ENCODE measurements around the gene DTNBP1. TPM values are rescaled to one million over a fixed set of nuclear protein-coding genes. Genes with fewer than 3 reads are reported as not detected.

Gene DTNBP1
- total and polyA plus RNA-seq, 2 donors (not counting 1 experiment from before 2014, with no cell fraction given) = 9.9 to 13.6 TPM

- no peak overlapping the region for H3K9ac ChIP-seq (ENCODE audit: insufficient read depth, low read length)
- H3K9me3 ChIP-seq (ENCODE audit: control insufficient read depth, insufficient read depth, low read depth, low read length) = no peaks in the 10 kb centered on the region
- H3K27ac ChIP-seq (ENCODE audit: insufficient read depth, low read length) = no peak overlapping the region
- no peaks in the 10 kb centered on the region for H3K79me2 ChIP-seq (ENCODE audit: control insufficient read depth, insufficient read depth, low read length)
- no peak overlapping the region for H2AFZ ChIP-seq (ENCODE audit: low read length)
- no peak overlapping the region for H3K4me3 ChIP-seq (replicated peaks in 1 of 4; ENCODE audit: control extremely low read depth in 1 of 4, insufficient read depth in 1 of 4, low read depth in 3 of 4, low read length in 4 of 4)
- no peaks in the 10 kb centered on the region for H3K27me3 ChIP-seq (ENCODE audit: control insufficient read depth, insufficient read depth, low read length)
- no peak for TF ChIP-seq EZH2 (IDR thresholded peaks at IDR 0.05; ENCODE audit: low read length, missing control alignments)
- TF ChIP-seq, protein P1, sequence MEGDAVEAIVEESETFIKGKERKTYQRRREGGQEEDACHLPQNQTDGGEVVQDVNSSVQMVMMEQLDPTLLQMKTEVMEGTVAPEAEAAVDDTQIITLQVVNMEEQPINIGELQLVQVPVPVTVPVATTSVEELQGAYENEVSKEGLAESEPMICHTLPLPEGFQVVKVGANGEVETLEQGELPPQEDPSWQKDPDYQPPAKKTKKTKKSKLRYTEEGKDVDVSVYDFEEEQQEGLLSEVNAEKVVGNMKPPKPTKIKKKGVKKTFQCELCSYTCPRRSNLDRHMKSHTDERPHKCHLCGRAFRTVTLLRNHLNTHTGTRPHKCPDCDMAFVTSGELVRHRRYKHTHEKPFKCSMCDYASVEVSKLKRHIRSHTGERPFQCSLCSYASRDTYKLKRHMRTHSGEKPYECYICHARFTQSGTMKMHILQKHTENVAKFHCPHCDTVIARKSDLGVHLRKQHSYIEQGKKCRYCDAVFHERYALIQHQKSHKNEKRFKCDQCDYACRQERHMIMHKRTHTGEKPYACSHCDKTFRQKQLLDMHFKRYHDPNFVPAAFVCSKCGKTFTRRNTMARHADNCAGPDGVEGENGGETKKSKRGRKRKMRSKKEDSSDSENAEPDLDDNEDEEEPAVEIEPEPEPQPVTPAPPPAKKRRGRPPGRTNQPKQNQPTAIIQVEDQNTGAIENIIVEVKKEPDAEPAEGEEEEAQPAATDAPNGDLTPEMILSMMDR (conservative IDR thresholded peaks at IDR 0.05 in 1 of 2, IDR thresholded peaks at IDR 0.05 in 1 of 2; ENCODE audit: low read depth in 1 of 2, low read length in 2 of 2) = no peak
- no peaks in the 10 kb centered on the region for H4K20me1 ChIP-seq (ENCODE audit: control insufficient read depth, extremely low read depth, insufficient read depth, low read length)
- H3K4me2 ChIP-seq (ENCODE audit: extremely low read depth, insufficient read depth, low read length) = no peak overlapping the region
- H3K36me3 ChIP-seq (ENCODE audit: control insufficient read depth, insufficient read depth, low read length) = no peaks in the 10 kb centered on the region
- DNase-seq (ENCODE audit: low read depth in 2 of 2) = peak in 1 of 2 donors; percentile 22
- no peaks in the 10 kb centered on the region for H3K4me1 ChIP-seq (ENCODE audit: control insufficient read depth, extremely low read depth, insufficient read depth, low read length)
Measured at GRCh38 chr6:15626878-15627674, 35.8 kb downstream of the DTNBP1 start.

- TF ChIP-seq EZH2 (IDR thresholded peaks at IDR 0.05; ENCODE audit: low read length, missing control alignments) = no peak
- TF ChIP-seq, protein P1 (conservative IDR thresholded peaks at IDR 0.05 in 1 of 2, IDR thresholded peaks at IDR 0.05 in 1 of 2; ENCODE audit: low read depth in 1 of 2, low read length in 2 of 2) = no peak
- no peaks in the 10 kb centered on the region for H3K27me3 ChIP-seq (ENCODE audit: control insufficient read depth, insufficient read depth, low read length)
- no peak overlapping the region for H2AFZ ChIP-seq (ENCODE audit: low read length)
- no peak overlapping the region for H3K4me3 ChIP-seq (replicated peaks in 1 of 4; ENCODE audit: control extremely low read depth in 1 of 4, insufficient read depth in 1 of 4, low read depth in 3 of 4, low read length in 4 of 4)
- no peak overlapping the region for H3K4me2 ChIP-seq (ENCODE audit: extremely low read depth, insufficient read depth, low read length)
- DNase-seq (ENCODE audit: low read depth in 2 of 2) = no peak
- H3K9me3 ChIP-seq (ENCODE audit: control insufficient read depth, insufficient read depth, low read depth, low read length) = no peaks in the 10 kb centered on the region
- no peaks in the 10 kb centered on the region for H4K20me1 ChIP-seq (ENCODE audit: control insufficient read depth, extremely low read depth, insufficient read depth, low read length)
- H3K9ac ChIP-seq (ENCODE audit: insufficient read depth, low read length) = no peak overlapping the region
- no peaks in the 10 kb centered on the region for H3K4me1 ChIP-seq (ENCODE audit: control insufficient read depth, extremely low read depth, insufficient read depth, low read length)
- no peaks in the 10 kb centered on the region for H3K36me3 ChIP-seq (ENCODE audit: control insufficient read depth, insufficient read depth, low read length)
- no peaks in the 10 kb centered on the region for H3K79me2 ChIP-seq (ENCODE audit: control insufficient read depth, insufficient read depth, low read length)
- H3K27ac ChIP-seq (ENCODE audit: insufficient read depth, low read length) = no peak overlapping the region
Measured at GRCh38 chr6:15626160-15626559, 36.7 kb downstream of the DTNBP1 start.

DNA sequence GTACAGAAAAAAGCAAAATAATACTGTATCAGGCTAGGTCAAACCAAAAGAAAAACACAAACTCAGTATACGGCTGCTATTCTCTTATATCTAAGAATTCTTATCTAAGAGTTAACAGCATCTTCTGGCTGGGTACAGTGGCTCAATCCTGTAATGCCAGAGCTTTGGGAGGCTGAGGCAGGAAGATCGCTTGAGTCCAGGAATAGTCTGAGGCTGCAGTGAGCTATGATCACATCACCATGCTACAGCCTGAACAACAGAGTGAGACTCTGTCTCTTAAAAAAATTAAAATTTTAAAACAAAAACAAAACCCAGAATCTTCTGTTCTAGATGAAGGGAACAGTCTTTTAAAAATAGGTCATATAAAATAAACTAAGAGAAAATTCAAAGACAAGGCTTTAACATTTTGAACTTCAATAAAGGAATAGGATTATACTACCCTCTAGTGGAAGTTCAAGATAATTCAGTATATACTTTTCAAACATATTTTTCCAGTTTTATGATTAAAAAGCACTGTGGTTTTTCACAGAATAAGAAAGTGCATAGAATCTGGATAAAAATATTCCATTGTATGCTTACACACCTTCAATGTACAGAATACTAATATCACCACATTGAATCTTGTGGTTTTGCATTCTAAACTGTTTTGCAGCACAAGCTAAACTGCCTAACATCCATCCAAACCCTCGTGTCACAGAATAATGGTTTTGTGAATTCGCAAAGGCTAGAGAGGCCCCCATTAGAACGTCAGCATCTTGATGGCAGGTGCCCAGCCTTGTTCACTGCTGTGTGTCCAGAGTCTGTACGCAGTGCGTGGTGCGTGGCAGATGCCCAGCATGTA is 39.3 kb downstream of the DTNBP1 start:
- Histone ChIP-seq H3K9ac (ENCODE audit: insufficient read depth, low read length) (no peak overlapping the region), H3K79me2 (ENCODE audit: control insufficient read depth, insufficient read depth, low read length) (no peaks in the 10 kb centered on the region), H3K4me3 (replicated peaks in 1 of 4; ENCODE audit: control extremely low read depth in 1 of 4, insufficient read depth in 1 of 4, low read depth in 3 of 4, low read length in 4 of 4) (no peak overlapping the region), H4K20me1 (ENCODE audit: control insufficient read depth, extremely low read depth, insufficient read depth, low read length) (no peaks in the 10 kb centered on the region), H2AFZ (ENCODE audit: low read length) (no peak overlapping the region), H3K4me1 (ENCODE audit: control insufficient read depth, extremely low read depth, insufficient read depth, low read length) (no peaks in the 10 kb centered on the region), H3K27ac (ENCODE audit: insufficient read depth, low read length) (no peak overlapping the region), H3K36me3 (ENCODE audit: control insufficient read depth, insufficient read depth, low read length) (no peaks in the 10 kb centered on the region), H3K27me3 (ENCODE audit: control insufficient read depth, insufficient read depth, low read length) (no peaks in the 10 kb centered on the region), H3K4me2 (ENCODE audit: extremely low read depth, insufficient read depth, low read length) (no peak overlapping the region), H3K9me3 (ENCODE audit: control insufficient read depth, insufficient read depth, low read depth, low read length) (no peaks in the 10 kb centered on the region)
- TF ChIP-seq, protein P1 (conservative IDR thresholded peaks at IDR 0.05 in 1 of 2, IDR thresholded peaks at IDR 0.05 in 1 of 2; ENCODE audit: low read depth in 1 of 2, low read length in 2 of 2) = peak in 1 of 2 donors; percentile 16
- TF ChIP-seq EZH2 (IDR thresholded peaks at IDR 0.05; ENCODE audit: low read length, missing control alignments) = no peak
- peak in 1 of 2 donors; percentile 64 for DNase-seq (ENCODE audit: low read depth in 2 of 2)
